ENCODE results near the gene OR4D11. TPM values are rescaled to one million over a fixed set of nuclear protein-coding genes. Genes with fewer than 3 reads are reported as not detected.
A peak's percentile ranks its signal among the peaks of the same experiment; 100 is the strongest.

OR4D11 gene
- total and polyA plus RNA-seq, 9 of the 15 experiments (the other 6 are each of a cell fraction or from before 2014, with no cell fraction given), result not detected

- TF ChIP-seq ARNT (IDR thresholded peaks at IDR 0.05), result peak; percentile 87 to 92; a peak in 3 of 4 replicates
- TF ChIP-seq NFE2 (IDR thresholded peaks at IDR 0.05; ENCODE audit: low read depth), result peak; percentile 18; the same call in 1 of the 2 replicates
- TF ChIP-seq POLR2AphosphoS2 (IDR thresholded peaks at IDR 0.05; ENCODE audit: low read length), result peak; percentile 47; the same call in 1 of the 2 replicates
- peak; percentile 16; the same call in 1 of the 2 replicates for TF ChIP-seq MTA3 (IDR thresholded peaks at IDR 0.05; ENCODE audit: borderline replicate concordance)
- TF ChIP-seq C11orf30 (IDR thresholded peaks at IDR 0.05; ENCODE audit: low read depth), result peak; percentile 75
- peak; percentile 25 for TF ChIP-seq NBN (IDR thresholded peaks at IDR 0.05; ENCODE audit: low read depth)
- no peak for TF ChIP-seq NCOA6 (IDR thresholded peaks at IDR 0.05)
- TF ChIP-seq SREBF1 (IDR thresholded peaks at IDR 0.05; ENCODE audit: borderline replicate concordance, low read depth, low read length), result no peak
- TF ChIP-seq FOXO4 (CRISPR knock-in tag; IDR thresholded peaks at IDR 0.05), result 0 out of 2 replicates have a peak, but pooled peaks have one; percentile 12
- TF ChIP-seq CREB1 (IDR thresholded peaks at IDR 0.05), result no peak
- peak; percentile 17; the same call in 1 of the 2 replicates for TF ChIP-seq CREB1 (CRISPR knock-in tag; IDR thresholded peaks at IDR 0.05)
- TF ChIP-seq ZNF184 (CRISPR knock-in tag; IDR thresholded peaks at IDR 0.05), result no peak
- peak; percentile 96 for TF ChIP-seq L3MBTL2 (IDR thresholded peaks at IDR 0.05)
- TF ChIP-seq RUNX1 (IDR thresholded peaks at IDR 0.05; ENCODE audit: low read depth), result 0 out of 2 replicates have a peak, but pooled peaks have one; percentile 31
- 0 out of 2 replicates have a peak, but pooled peaks have one; percentile 15 for TF ChIP-seq E2F5 (CRISPR knock-in tag; IDR thresholded peaks at IDR 0.05)
- peak; percentile 60; the same call in 1 of the 2 replicates for TF ChIP-seq TEAD4 (IDR thresholded peaks at IDR 0.05; ENCODE audit: low read length)
- TF ChIP-seq TEAD4 (CRISPR knock-in tag; IDR thresholded peaks at IDR 0.05; ENCODE audit: borderline replicate concordance), result no peak
- TF ChIP-seq HES1 (IDR thresholded peaks at IDR 0.05; ENCODE audit: low read depth), result peak; percentile 45; the same call in 1 of the 2 replicates
- no peak for TF ChIP-seq HDAC6 (IDR thresholded peaks at IDR 0.05; ENCODE audit: low read depth, low read length)
- TF ChIP-seq ZKSCAN8 (CRISPR knock-in tag; IDR thresholded peaks at IDR 0.05), result 0 out of 2 replicates have a peak, but pooled peaks have one; percentile 52
- TF ChIP-seq ZNF551 (CRISPR knock-in tag; IDR thresholded peaks at IDR 0.05), result 0 out of 2 replicates have a peak, but pooled peaks have one; percentile 15
- no peak for TF ChIP-seq KAT8 (IDR thresholded peaks at IDR 0.05; ENCODE audit: low read depth)
- TF ChIP-seq FOXJ2 (tag; IDR thresholded peaks at IDR 0.05), result peak; percentile 54; the same call in 1 of the 2 replicates
- 0 out of 2 replicates have a peak, but pooled peaks have one; percentile 42 for TF ChIP-seq MIER1 (IDR thresholded peaks at IDR 0.05; ENCODE audit: low read depth)
- TF ChIP-seq POLR2B (IDR thresholded peaks at IDR 0.05; ENCODE audit: low read depth, partially characterized antibody), result no peak
- no peak for TF ChIP-seq ELK3 (CRISPR knock-in tag; IDR thresholded peaks at IDR 0.05)
- TF ChIP-seq MTA1 (IDR thresholded peaks at IDR 0.05; ENCODE audit: borderline replicate concordance), result peak; percentile 27; the same call in 1 of the 2 replicates
These were observed 47.7 kb downstream of the OR4D11 start (continued) for GRCh38 chr11:59550842-59551658.

Data from K562 (cell line).